ENCODE measurements around the gene GPR149. TPM values are rescaled to one million over a fixed set of nuclear protein-coding genes. Genes with fewer than 3 reads are reported as not detected.

GPR149 gene
- total and polyA plus RNA-seq, 2 of the 8 experiments (the other 6 are each of a cell fraction or from before 2014, with no cell fraction given) = not detected

GRCh38 chr3:154430014-154430413 lies at the start of gene GPR149 (continued):
- no peak for TF ChIP-seq EP300 (IDR thresholded peaks at IDR 0.05; ENCODE audit: borderline replicate concordance in 1 of 2, low read depth in 2 of 2, low read length in 2 of 2)
- no peak for TF ChIP-seq KDM5A (IDR thresholded peaks at IDR 0.05; ENCODE audit: low read length)
- TF ChIP-seq, protein P1, sequence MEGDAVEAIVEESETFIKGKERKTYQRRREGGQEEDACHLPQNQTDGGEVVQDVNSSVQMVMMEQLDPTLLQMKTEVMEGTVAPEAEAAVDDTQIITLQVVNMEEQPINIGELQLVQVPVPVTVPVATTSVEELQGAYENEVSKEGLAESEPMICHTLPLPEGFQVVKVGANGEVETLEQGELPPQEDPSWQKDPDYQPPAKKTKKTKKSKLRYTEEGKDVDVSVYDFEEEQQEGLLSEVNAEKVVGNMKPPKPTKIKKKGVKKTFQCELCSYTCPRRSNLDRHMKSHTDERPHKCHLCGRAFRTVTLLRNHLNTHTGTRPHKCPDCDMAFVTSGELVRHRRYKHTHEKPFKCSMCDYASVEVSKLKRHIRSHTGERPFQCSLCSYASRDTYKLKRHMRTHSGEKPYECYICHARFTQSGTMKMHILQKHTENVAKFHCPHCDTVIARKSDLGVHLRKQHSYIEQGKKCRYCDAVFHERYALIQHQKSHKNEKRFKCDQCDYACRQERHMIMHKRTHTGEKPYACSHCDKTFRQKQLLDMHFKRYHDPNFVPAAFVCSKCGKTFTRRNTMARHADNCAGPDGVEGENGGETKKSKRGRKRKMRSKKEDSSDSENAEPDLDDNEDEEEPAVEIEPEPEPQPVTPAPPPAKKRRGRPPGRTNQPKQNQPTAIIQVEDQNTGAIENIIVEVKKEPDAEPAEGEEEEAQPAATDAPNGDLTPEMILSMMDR (IDR thresholded peaks at IDR 0.05; ENCODE audit: control extremely low read depth in 1 of 3, insufficient read depth in 1 of 3, low read depth in 1 of 3, low read length in 3 of 3) = peak; percentile 3 to 24 (median 5); a peak in 3 of 4 replicates
- TF ChIP-seq, protein P2, sequence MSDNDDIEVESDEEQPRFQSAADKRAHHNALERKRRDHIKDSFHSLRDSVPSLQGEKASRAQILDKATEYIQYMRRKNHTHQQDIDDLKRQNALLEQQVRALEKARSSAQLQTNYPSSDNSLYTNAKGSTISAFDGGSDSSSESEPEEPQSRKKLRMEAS (IDR thresholded peaks at IDR 0.05) = no peak
- no peak for TF ChIP-seq CEBPB (IDR thresholded peaks at IDR 0.05; ENCODE audit: low read depth, low read length)
- no peak for TF ChIP-seq SAP30 (IDR thresholded peaks at IDR 0.05; ENCODE audit: insufficient read depth, insufficient replicate concordance, low read length)
- TF ChIP-seq, protein P3, sequence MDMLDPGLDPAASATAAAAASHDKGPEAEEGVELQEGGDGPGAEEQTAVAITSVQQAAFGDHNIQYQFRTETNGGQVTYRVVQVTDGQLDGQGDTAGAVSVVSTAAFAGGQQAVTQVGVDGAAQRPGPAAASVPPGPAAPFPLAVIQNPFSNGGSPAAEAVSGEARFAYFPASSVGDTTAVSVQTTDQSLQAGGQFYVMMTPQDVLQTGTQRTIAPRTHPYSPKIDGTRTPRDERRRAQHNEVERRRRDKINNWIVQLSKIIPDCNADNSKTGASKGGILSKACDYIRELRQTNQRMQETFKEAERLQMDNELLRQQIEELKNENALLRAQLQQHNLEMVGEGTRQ (IDR thresholded peaks at IDR 0.05; ENCODE audit: low read length) = no peak
- TF ChIP-seq KDM4A (IDR thresholded peaks at IDR 0.05; ENCODE audit: low read depth, low read length, severe bottlenecking) = no peak
- no peak for TF ChIP-seq POU5F1 (IDR thresholded peaks at IDR 0.05; ENCODE audit: low read depth, low read length)
- TF ChIP-seq POLR2AphosphoS5 (IDR thresholded peaks at IDR 0.05; ENCODE audit: low read depth, low read length) = no peak

Measured in H1 (cell line).